ENCODE data around the gene MAP3K3.

- no peak for TF ChIP-seq CTCF (conservative IDR thresholded peaks at IDR 0.05 in 1 of 2, IDR thresholded peaks at IDR 0.05 in 1 of 2; ENCODE audit: extremely low read depth in 1 of 2, insufficient read depth in 1 of 2, low read depth in 1 of 2, low read length in 2 of 2)
- TF ChIP-seq EZH2 (IDR thresholded peaks at IDR 0.05; ENCODE audit: borderline replicate concordance, low read length) = no peak
Observed at GRCh38 chr17:63578027-63578768, 44.0 kb upstream of the MAP3K3 start.
